Measurements from ENCODE around the gene BAHCC1. TPM values are rescaled to one million over a fixed set of nuclear protein-coding genes. Genes with fewer than 3 reads are reported as not detected.

The BAHCC1 gene
- total RNA-seq, 1 donor from 2014 or later: 3.4 TPM

GRCh38 chr17:81498953-81499600 is 103.8 kb downstream of the BAHCC1 start:
- Mint-ChIP-seq H3K27me3 (ENCODE audit: insufficient read depth, low read depth) (peaks cover 7% of the 10 kb centered on the region), H3K4me3 (no peak overlapping the region), H3K36me3 (no peaks in the 10 kb centered on the region), H3K9me3 (no peaks in the 10 kb centered on the region), H3K27ac (no peak overlapping the region), H3K4me1 (peaks cover 10% of the 10 kb centered on the region)
- Histone ChIP-seq H3K27ac (no peak overlapping the region), H3K27me3 (no peaks in the 10 kb centered on the region), H2AFZ (replicated peaks) (no peak overlapping the region), H3K79me2 (ENCODE audit: low read depth) (no peaks in the 10 kb centered on the region), H3K9ac (no peak overlapping the region), H3K4me3 (no peak overlapping the region), H3K4me2 (no peak overlapping the region), H3F3A (ENCODE audit: low read depth) (no peaks in the 10 kb centered on the region), H3K4me1 (no peaks in the 10 kb centered on the region), H3K36me3 (no peaks in the 10 kb centered on the region), H3K9me3 (ENCODE audit: low read depth) (no peaks in the 10 kb centered on the region), H4K20me1 (ENCODE audit: low read depth) (no peaks in the 10 kb centered on the region)
- peak; percentile 0 for DNase-seq (ENCODE audit: low spot score)
- TF ChIP-seq EZH2 (IDR thresholded peaks at IDR 0.05) (no peak), CTCF (IDR thresholded peaks at IDR 0.05) (no peak), EZH2phosphoT487 (IDR thresholded peaks at IDR 0.05) (no peak)

GRCh38 chr17:81499601-81499970 is 104.3 kb downstream of the BAHCC1 start:
- Histone ChIP-seq H2AFZ (replicated peaks) (no peak overlapping the region), H3K4me2 (no peak overlapping the region), H3K4me1 (no peaks in the 10 kb centered on the region), H4K20me1 (ENCODE audit: low read depth) (no peaks in the 10 kb centered on the region), H3K9me3 (ENCODE audit: low read depth) (no peaks in the 10 kb centered on the region), H3K27ac (no peak overlapping the region), H3K36me3 (no peaks in the 10 kb centered on the region), H3K9ac (no peak overlapping the region), H3K4me3 (no peak overlapping the region), H3K27me3 (no peaks in the 10 kb centered on the region), H3F3A (ENCODE audit: low read depth) (no peaks in the 10 kb centered on the region), H3K79me2 (ENCODE audit: low read depth) (no peaks in the 10 kb centered on the region)
- peaks cover 7% of the 10 kb centered on the region for H3K4me1 Mint-ChIP-seq
- TF ChIP-seq EZH2phosphoT487 (IDR thresholded peaks at IDR 0.05): no peak
- TF ChIP-seq CTCF (IDR thresholded peaks at IDR 0.05): no peak
- TF ChIP-seq EZH2 (IDR thresholded peaks at IDR 0.05): no peak
- H3K4me3 Mint-ChIP-seq: no peak overlapping the region
- H3K27me3 Mint-ChIP-seq (ENCODE audit: insufficient read depth, low read depth): peaks cover 8% of the 10 kb centered on the region
- no peaks in the 10 kb centered on the region for H3K9me3 Mint-ChIP-seq
- peak; percentile 0 for DNase-seq (ENCODE audit: low spot score)
- H3K27ac Mint-ChIP-seq: no peak overlapping the region
- H3K36me3 Mint-ChIP-seq: no peaks in the 10 kb centered on the region

GRCh38 chr17:81500047-81500446 is 104.8 kb downstream of the BAHCC1 start:
- Mint-ChIP-seq H3K36me3 (no peaks in the 10 kb centered on the region), H3K4me1 (peaks cover 5% of the 10 kb centered on the region), H3K27ac (peak overlapping the region; percentile 30), H3K4me3 (no peak overlapping the region), H3K9me3 (no peaks in the 10 kb centered on the region), H3K27me3 (ENCODE audit: insufficient read depth, low read depth) (peaks cover 10% of the 10 kb centered on the region)
- no peaks in the 10 kb centered on the region for H3K4me1 ChIP-seq
- no peak overlapping the region for H3K4me2 ChIP-seq
- peak; percentile 23 for DNase-seq (ENCODE audit: low spot score)
- TF ChIP-seq EZH2 (IDR thresholded peaks at IDR 0.05) (no peak), CTCF (IDR thresholded peaks at IDR 0.05) (no peak), EZH2phosphoT487 (IDR thresholded peaks at IDR 0.05) (no peak)
- H3K9me3 ChIP-seq (ENCODE audit: low read depth): no peaks in the 10 kb centered on the region
- H4K20me1 ChIP-seq (ENCODE audit: low read depth): no peaks in the 10 kb centered on the region
- no peak overlapping the region for H2AFZ ChIP-seq (replicated peaks)
- no peak overlapping the region for H3K9ac ChIP-seq
- H3K27ac ChIP-seq: no peak overlapping the region
- no peaks in the 10 kb centered on the region for H3K79me2 ChIP-seq (ENCODE audit: low read depth)
- no peaks in the 10 kb centered on the region for H3K36me3 ChIP-seq
- H3F3A ChIP-seq (ENCODE audit: low read depth): no peaks in the 10 kb centered on the region
- no peaks in the 10 kb centered on the region for H3K27me3 ChIP-seq
- H3K4me3 ChIP-seq: no peak overlapping the region

Data from neural progenitor cell (in vitro differentiated cells).